Sigmoid colon (tissue), 7 donors: ENCODE results near the gene OPCML. TPM values are rescaled to one million over a fixed set of nuclear protein-coding genes. Genes with fewer than 3 reads are reported as not detected.

Experiments
- DNase-seq: peaks from one replicate; pipeline ENCODE4 v3.0.0-alpha.2; 2019
- H3K27ac ChIP-seq, 4 donors: fragments of 200-600 bp; sonication (generic); one replicate each; pipeline ENCODE4 v1.5.1; 2016 to 2019; ENCODE audit warnings: mild to moderate bottlenecking in 1 of 4
- H3K27me3 ChIP-seq, 3 donors: fragments of 200-600 bp; sonication (generic); one replicate each; pipeline ENCODE4 v1.5.1; 2019; ENCODE audit warnings: mild to moderate bottlenecking in 1 of 3
- H3K36me3 ChIP-seq, 4 donors: fragments of 200-600 bp; sonication (generic); one replicate each; pipeline ENCODE4 v1.5.1; 2016 to 2019
- H3K4me1 ChIP-seq, 4 donors: fragments of 200-600 bp; sonication (generic); one replicate each; pipeline ENCODE4 v1.5.1; 2017 to 2019
- H3K4me3 ChIP-seq, 4 donors: fragments of 200-600 bp; sonication (generic); one replicate each; pipeline ENCODE4 v1.5.1; 2017 to 2019; ENCODE audit warnings: mild to moderate bottlenecking in 2 of 4, moderate library complexity in 1 of 4
- H3K9me3 ChIP-seq, 4 donors: fragments of 200-600 bp in 3 of 4; sonication (generic) in 3 of 4; one replicate each; pipeline versions ENCODE4 v1.5.1 to v1.6.1; 2013 to 2019
- EP300 ChIP-seq, 4 donors: sonication (generic); formaldehyde crosslinking; IDR thresholded peaks; one replicate each; pipeline ENCODE4 v1.6.1; 2017; ENCODE audit warnings: antibody characterized with exemption in 4 of 4
- POLR2A ChIP-seq, 2 donors: fragments of 450-650 bp; IDR thresholded peaks; one replicate each; pipeline ENCODE4 v1.6.1; 2016; ENCODE audit warnings: antibody characterized with exemption in 2 of 2, mild to moderate bottlenecking in 2 of 2, moderate library complexity in 2 of 2
- POLR2AphosphoS5 ChIP-seq, 4 donors: sonication (generic); formaldehyde crosslinking; IDR thresholded peaks; one replicate each; pipeline ENCODE4 v1.6.1; 2017; ENCODE audit warnings: antibody characterized with exemption in 4 of 4
- WGBS, 2 donors: extraction: QIAGEN DNeasy Blood & Tissue Kit; methylation state at CpG; one replicate each; pipeline ENCODE4 v1.1.7; 2013; 5-methylcytosine and 5-hydroxymethylcytosine counted together
- intact Hi-C: fragments of 100-400 bp; cut with DNase I; formaldehyde crosslinking; loops from one replicate; pipeline ENCODE4 v1.15.1; 2023
- polyA plus RNA-seq, 3 donors: library from polyadenylated mRNA; stranded (reverse); fragments of 200-250 nt; gene quantifications; one replicate each; pipeline ENCODE4 v1.2.3, GENCODE V29; 2013
- total RNA-seq, 4 donors: library from RNA; depleted of rRNA; stranded (reverse); fragments of >200 nt; gene quantifications; one replicate each; pipeline ENCODE4 v1.1.0, GENCODE V29; 2016
- TF ChIP-seq, protein P1 (sequence below), 4 experiments: fragments of 450-650 bp in 3 of 4; fragments of 200-600 bp in 1 of 4; IDR thresholded peaks; one replicate each; pipeline ENCODE4 v1.5.1; 2016 to 2019; ENCODE audit warnings: antibody characterized with exemption in 4 of 4, mild to moderate bottlenecking in 3 of 4, moderate library complexity in 2 of 4
- donor health status: healthy with polysubstance abuse.
- donor health status: Bipolar disorder and iron deficiency.
- donor health status: healthy.

The OPCML gene
- total RNA-seq (under 1 TPM in 2 of 4 donors, not detected in 2; under 0.01 to 0.14 TPM), polyA plus RNA-seq (under 1 TPM in 1 of 3 donors, not detected in 2; 0.03 TPM)

DNA sequence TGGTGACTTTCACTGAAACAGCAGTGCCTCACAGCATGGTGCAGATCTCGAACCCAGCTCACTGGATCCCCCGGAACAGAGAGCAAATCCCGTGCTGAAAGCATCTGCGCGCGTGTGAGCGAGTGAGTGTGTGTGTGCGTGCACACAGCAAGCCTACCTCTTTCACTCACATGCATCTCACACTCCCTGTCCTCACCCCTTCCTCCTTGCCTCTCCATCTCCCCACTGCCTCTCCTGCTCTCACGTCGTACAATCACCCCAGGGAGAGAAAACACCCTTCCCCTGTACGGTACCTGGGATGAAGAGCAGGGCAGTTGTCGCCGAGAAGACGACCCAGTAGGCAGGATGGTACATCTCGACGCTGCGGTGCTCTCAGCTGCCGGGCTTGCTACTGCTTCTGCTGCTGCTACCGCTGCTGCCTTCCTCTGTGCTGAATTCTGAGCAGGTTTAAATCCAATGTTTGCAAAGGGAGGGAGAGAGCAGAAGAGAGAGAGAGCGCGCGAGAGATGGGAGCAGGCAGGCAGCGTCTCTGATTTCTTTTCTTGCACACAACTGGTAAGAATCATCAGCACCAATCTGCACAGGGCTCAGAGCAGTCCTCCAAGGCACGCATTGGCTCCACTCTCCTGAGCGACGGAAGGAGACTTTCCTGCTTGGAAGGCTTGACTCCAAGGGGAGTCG, at the start of gene OPCML:
Gene OPCML, minus strand, starts transcription at position 531 of the 681 bp plus-strand sequence.
- intact Hi-C loops, result no loop called here
- Histone ChIP-seq H3K4me1 (no peaks in the 10 kb centered on the region), H3K4me3 (no peak within 1 kb of the TSS), H3K36me3 (no peaks in the 10 kb centered on the region), H3K9me3 (no peaks in the 10 kb centered on the region), H3K27me3 (peaks cover 8 to 78% (median 20%) of the 10 kb centered on the region in 3 donors), H3K27ac (no peak within 1 kb of the TSS)
- TF ChIP-seq EP300 (IDR thresholded peaks at IDR 0.05) (no peak), POLR2A (IDR thresholded peaks at IDR 0.05) (no peak), POLR2AphosphoS5 (IDR thresholded peaks at IDR 0.05) (no peak)
- TF ChIP-seq, protein P1, sequence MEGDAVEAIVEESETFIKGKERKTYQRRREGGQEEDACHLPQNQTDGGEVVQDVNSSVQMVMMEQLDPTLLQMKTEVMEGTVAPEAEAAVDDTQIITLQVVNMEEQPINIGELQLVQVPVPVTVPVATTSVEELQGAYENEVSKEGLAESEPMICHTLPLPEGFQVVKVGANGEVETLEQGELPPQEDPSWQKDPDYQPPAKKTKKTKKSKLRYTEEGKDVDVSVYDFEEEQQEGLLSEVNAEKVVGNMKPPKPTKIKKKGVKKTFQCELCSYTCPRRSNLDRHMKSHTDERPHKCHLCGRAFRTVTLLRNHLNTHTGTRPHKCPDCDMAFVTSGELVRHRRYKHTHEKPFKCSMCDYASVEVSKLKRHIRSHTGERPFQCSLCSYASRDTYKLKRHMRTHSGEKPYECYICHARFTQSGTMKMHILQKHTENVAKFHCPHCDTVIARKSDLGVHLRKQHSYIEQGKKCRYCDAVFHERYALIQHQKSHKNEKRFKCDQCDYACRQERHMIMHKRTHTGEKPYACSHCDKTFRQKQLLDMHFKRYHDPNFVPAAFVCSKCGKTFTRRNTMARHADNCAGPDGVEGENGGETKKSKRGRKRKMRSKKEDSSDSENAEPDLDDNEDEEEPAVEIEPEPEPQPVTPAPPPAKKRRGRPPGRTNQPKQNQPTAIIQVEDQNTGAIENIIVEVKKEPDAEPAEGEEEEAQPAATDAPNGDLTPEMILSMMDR (IDR thresholded peaks at IDR 0.05), result no peak
- DNase-seq, result no peak
- 4 to 12% methylated on average over 27 of the region's 27 CpGs for WGBS, 2 donors

DNA sequence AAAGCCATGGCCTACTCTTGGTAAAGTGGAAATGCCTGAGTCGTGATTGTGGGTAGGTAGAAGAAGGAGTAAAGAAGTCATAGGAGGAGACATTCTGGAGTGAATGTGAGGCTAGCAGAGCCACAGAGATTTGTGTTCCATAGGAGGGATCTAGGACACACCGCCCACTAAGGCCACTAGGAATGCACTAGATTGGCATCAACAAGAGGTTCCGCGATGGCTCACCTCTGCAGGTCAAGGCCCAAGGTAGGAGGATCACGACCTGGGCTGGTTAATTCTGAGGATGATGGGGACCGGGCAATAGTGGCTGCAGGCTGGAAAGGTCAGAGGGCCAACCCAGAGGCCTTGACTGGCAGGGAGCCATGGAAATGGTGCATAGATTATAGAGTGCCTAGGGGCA, 48.8 kb upstream of the OPCML start:
- TF ChIP-seq EP300 (IDR thresholded peaks at IDR 0.05) (no peak), POLR2A (IDR thresholded peaks at IDR 0.05) (no peak)
- H3K4me1 ChIP-seq, result no peaks in the 10 kb centered on the region
- H3K4me3 ChIP-seq, result no peak overlapping the region
- intact Hi-C loops, result no loop called here
- H3K36me3 ChIP-seq, result no peaks in the 10 kb centered on the region
- no peak for DNase-seq
- H3K27ac ChIP-seq, result no peak overlapping the region
- WGBS, 2 donors, result 81 to 84% methylated on average over 6 of the region's 6 CpGs
- H3K9me3 ChIP-seq, result peaks cover 0 to 1% (median 0%) of the 10 kb centered on the region in 4 donors
- peaks cover 0 to 6% (median 0%) of the 10 kb centered on the region in 3 donors for H3K27me3 ChIP-seq

DNA sequence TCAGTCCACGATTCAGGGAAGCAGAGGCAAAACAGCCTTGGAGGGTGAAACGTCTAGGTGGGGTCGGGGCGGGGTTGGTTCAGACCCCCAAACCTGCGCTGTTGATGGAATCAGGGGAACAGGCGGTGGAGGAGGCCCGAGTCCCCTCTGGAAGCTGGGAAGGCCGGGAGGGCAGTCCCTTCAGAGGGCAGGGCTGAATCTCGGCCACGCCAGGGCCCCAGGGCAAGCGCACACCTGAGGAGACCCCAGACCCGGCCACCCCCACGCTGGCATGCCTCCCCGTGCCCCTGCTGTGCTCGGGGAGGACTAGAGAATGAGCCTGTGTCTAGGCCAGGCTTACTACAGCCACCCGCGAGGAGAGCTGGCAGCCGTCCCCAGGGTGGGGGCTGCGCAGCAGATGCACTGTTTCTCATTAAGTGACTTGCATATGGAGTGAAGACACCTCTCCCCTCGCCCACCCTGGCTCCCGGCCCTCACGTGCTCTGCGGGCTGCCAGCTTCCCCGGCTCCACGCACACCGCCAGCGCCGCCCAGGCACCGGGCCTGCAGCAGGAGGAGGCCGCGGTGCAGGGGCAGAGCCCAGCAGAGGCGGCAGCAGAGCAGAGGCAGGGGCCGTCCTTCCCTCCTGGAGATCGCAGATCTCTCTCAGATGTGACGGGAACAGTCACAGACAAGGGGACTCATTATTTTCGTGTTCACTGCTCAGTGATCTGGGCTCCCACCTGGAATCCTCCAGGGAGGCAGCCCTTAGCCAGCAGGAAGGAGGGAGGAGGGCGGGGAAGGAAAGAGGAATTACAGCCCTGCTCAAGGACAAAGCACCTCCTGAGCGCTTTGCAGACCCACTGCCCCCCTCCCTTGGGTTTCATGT, 47.1 kb upstream of the OPCML start:
- TF ChIP-seq, protein P1 (IDR thresholded peaks at IDR 0.05), result no peak
- TF ChIP-seq EP300 (IDR thresholded peaks at IDR 0.05) (no peak), POLR2AphosphoS5 (IDR thresholded peaks at IDR 0.05) (no peak), POLR2A (IDR thresholded peaks at IDR 0.05) (no peak)
- Histone ChIP-seq H3K4me1 (no peaks in the 10 kb centered on the region), H3K36me3 (no peaks in the 10 kb centered on the region), H3K9me3 (no peaks in the 10 kb centered on the region), H3K27ac (no peak overlapping the region), H3K4me3 (no peak overlapping the region), H3K27me3 (peaks cover 0 to 6% (median 0%) of the 10 kb centered on the region in 3 donors)
- 67 to 71% methylated on average over 38 of the region's 38 CpGs for whole genome bisulfite sequencing, 2 donors
- intact Hi-C loops, result no loop called here
- DNase-seq, result no peak

DNA sequence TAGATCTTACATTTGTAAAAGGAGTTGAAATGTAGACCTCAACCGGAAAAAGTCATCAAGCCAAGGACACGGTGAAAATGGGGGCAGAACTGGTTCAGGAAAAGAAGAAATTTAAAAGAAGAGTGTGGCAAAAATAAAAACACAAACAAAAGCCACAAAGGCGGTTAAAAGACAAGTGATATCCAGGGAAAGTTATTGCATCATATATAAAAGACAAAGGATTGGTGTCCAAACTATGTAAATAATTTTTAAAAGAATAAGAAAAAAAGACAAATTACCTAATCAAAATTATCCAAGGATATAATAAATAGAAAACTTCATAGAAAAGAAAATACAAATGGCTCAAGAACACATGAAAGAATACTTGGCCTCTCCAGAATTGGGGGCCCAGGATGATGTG, 45.1 kb upstream of the OPCML start:
- intact Hi-C loops, result no loop called here
- H3K36me3 ChIP-seq, result no peaks in the 10 kb centered on the region
- H3K4me1 ChIP-seq, result no peaks in the 10 kb centered on the region
- no peak for DNase-seq
- H3K4me3 ChIP-seq, result no peak overlapping the region
- peaks cover 0 to 6% (median 0%) of the 10 kb centered on the region in 3 donors for H3K27me3 ChIP-seq
- TF ChIP-seq, protein P1 (IDR thresholded peaks at IDR 0.05), result no peak
- TF ChIP-seq POLR2AphosphoS5 (IDR thresholded peaks at IDR 0.05), result no peak
- no peak for TF ChIP-seq POLR2A (IDR thresholded peaks at IDR 0.05)
- no peak for TF ChIP-seq EP300 (IDR thresholded peaks at IDR 0.05)
- 90 to 92% methylated on average over 3 of the region's 3 CpGs for WGBS, 2 donors
- H3K9me3 ChIP-seq, result no peaks in the 10 kb centered on the region
- H3K27ac ChIP-seq, result no peak overlapping the region

DNA sequence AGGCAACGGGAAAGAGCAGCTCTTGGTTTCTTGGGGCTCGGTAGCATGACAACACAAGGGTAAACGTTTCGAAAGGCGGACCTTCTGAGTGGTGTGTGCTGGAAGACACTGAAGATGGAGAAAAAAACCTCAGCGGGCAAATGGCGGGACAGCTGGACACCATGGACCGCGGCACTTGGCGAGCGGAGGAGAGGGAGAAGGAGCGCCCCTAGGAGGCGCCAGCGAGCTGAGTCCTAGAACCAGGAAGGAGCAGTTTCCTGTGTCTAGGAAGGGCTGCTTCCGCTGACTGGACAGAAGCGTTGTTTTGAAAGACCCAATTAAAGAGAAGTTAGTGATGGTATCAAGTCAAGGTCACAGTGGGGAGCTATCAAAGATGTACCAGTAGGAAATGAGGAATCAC, 44.0 kb upstream of the OPCML start:
- TF ChIP-seq POLR2A (IDR thresholded peaks at IDR 0.05) (no peak), POLR2AphosphoS5 (IDR thresholded peaks at IDR 0.05) (no peak), EP300 (IDR thresholded peaks at IDR 0.05) (no peak)
- TF ChIP-seq, protein P1 (IDR thresholded peaks at IDR 0.05), result no peak
- WGBS, 2 donors, result 81 to 87% methylated on average over 16 of the region's 16 CpGs
- Histone ChIP-seq H3K9me3 (no peaks in the 10 kb centered on the region), H3K36me3 (no peaks in the 10 kb centered on the region), H3K4me1 (no peaks in the 10 kb centered on the region), H3K27ac (no peak overlapping the region), H3K27me3 (peaks cover 0 to 11% (median 0%) of the 10 kb centered on the region in 3 donors), H3K4me3 (no peak overlapping the region)
- intact Hi-C loops, result no loop called here
- DNase-seq, result no peak
